ENCODE results near the gene PKNOX1.
"Not testable (repeated sequence)": the region's sequence is repeated elsewhere in the genome, so short reads cannot be mapped to it uniquely, and the experiment has no call there.

Gene PKNOX1

DNA sequence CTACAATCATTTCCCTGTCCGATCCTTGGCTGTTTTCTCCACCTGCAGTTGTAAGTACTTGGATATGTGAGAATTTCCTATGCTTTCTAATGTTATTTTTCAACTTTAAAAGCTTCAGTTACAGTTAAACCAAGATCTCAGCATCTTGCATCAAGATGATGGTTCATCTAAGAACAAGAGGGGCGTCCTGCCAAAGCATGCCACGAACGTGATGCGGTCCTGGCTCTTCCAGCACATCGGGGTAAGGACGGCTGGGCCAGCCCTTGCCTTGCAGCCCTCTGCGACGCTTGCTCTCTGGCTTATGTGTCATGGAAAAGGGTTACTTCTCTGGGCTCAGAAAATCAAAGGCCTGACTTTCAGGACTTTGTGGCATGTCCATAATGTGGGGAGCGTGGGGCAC, 46.8 kb downstream of the PKNOX1 start:
- DNase-seq = no peak

DNA sequence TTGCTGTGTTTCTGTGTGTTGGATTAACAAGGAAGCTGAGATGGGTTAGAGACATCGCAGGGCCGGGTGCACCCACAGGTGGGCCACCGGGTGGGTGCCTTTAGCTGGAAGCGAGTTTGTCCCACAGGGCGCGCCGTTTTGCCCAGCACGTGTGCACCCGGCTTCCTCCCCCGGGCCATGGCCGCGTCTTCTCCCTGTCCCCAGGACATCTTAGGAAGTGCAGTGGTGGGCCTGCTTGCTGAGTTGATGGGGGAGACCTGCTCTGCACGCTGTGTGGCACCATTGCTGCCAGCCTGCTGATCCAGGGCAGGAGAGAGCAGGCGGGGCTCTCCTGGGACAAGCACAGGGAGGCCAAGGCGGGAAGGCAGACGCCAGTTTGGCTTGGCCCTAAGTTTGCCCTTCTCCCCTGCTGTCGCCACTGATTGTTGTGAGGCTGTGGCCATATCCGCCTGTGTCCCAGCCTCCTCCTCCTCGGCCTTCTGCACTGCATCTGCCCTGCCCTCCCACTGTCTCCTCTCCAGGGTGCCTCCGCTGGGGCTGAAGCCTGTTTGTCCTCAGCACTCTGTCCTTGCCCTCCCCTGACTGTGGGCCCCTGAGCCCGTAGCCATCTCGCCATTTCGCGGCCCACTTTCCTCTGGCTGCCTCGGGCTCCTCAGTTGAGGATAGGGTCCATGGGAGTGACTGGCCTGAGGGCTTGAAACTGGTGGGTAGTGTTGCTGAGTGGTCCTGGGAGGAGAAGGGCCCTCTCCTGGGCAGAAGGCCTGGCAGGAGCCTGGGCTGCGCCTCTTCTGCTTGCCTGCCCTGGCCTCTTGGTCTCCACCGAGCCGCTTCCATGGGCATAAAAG, 47.6 kb downstream of the PKNOX1 start:
- DNase-seq = no peak

DNA sequence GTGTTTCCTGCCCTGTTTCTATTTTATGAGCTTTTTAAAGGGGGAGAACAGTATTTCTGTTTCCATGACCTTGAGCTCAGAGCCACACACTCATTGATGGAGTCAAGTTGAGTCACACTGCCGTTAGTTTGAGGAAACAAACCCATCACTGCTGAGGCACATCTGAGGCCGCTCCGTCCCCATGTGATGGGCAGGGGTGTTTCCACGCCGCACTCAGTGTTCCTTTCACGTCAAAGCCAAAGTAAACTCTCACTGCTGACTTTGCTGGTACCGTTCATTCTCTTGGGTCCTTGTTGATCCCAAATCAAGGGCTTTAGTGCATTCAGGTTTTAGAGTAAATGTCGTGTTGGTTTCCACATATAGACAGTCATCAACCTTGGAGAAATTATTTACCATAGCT, 48.8 kb downstream of the PKNOX1 start:
- DNase-seq = no peak

DNA sequence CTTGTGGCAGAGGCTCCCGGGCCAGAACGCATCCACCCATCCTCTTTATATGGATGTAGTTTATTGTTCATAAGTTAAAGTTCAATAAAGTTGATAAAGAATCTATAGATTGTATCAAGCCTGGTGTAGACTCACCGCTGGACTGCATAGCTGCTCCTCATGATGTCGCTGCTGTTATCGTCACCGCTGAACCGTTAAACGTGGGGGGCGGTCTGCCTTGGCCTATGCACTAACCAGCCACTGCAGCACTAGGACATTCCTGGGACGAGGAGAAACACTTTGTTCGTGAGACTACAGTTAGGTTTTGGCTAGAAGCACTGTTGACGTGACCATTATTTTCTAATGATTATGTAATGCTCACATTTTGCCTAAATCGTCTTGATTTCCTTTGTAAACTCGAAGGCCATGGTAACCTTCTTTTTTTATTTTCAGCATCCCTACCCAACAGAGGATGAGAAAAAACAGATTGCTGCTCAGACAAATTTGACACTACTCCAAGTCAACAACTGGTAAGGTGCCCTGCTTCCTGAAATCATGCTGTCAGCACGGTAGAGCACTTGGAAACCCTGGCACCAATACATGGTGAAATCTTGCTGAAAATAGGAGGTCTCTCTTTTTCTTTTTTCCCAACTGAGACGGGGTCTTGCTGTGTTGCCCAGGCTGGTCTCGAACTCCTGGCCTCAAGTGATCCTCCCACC, 50.2 kb downstream of the PKNOX1 start:
- no peak for DNase-seq

DNA sequence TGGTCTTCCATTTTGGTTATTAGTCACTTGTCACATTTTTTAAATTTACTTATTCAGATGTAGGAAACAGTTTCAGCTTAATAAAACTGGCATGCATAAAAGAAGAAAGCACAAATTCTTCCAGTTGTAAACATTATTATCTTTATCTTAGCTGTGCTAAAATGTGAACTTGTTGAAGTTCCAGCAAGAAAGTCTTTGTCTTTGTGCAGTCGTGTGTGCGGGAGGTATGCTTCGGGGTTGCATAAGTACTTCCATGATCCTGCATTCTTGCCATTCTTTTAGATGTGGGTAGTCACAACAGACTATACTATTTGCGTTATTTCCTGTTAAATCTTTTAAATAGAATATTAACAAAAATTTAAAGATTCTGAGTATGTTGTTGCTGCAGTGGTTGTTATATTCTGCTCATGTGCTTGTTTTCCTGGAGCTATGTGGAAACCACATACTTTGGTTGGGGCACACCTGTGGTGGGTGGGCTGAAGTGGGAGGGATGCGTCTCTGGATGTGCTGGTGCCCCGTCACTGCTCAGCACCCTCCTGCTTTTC, 51.3 kb downstream of the PKNOX1 start:
- no peak for DNase-seq

DNA sequence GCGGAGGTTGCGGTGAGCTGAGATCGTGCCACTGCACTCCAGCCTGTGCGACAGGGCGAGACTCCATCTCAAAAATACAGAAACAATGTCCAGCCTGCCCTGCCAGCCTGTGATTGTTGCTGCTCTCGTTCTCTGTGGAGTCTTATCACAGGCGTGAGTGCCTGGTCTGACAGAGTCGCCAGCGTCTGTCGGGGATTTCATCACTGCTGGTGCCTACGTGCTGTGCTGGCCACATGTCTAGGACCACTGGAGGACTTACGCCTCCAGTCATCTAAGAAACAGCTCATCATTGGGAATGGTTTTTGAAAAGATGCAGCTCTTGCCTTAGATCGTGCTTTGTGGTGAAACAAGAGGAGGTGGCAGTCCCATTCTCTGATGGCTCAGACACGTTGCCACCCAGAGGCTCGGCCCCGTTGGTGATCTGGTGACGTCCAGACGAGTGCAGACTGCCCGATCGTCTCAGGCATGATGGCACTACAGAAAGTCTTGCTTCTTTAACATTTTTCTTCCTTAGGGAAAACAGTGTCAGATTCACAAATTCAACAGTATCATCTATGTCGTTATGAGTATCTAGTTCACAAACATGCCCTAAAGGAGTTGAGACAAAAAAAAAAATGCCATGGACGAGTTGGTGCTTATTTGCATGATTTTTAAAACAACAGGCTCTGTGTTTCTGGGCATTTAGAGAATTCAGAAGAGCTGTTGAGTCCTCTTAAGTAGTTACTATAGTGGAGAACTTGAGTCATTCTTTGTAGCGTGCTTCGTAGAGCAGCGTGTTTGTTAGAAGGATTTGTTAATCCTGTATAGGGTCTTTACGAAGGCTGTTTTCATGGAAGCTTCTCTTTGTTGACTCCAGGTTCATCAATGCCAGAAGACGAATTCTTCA, 53.7 kb downstream of the PKNOX1 start:
- no peak for DNase-seq

DNA sequence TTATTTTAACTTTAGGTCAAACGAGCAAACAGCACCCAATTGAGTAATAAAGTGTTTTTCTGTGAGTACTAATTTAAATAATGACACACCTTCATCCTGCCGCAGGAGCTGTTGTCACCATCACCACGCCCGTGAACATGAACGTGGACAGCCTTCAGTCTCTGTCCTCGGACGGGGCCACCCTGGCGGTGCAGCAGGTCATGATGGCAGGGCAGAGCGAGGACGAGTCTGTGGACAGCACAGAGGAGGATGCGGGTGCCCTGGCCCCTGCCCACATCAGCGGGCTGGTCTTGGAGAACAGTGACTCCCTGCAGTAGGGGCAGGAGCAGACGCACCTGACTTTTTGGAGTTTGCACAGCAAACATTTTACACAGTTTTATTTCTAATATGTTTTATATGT, 55.4 kb downstream of the PKNOX1 start:
- DNase-seq = no peak

DNA sequence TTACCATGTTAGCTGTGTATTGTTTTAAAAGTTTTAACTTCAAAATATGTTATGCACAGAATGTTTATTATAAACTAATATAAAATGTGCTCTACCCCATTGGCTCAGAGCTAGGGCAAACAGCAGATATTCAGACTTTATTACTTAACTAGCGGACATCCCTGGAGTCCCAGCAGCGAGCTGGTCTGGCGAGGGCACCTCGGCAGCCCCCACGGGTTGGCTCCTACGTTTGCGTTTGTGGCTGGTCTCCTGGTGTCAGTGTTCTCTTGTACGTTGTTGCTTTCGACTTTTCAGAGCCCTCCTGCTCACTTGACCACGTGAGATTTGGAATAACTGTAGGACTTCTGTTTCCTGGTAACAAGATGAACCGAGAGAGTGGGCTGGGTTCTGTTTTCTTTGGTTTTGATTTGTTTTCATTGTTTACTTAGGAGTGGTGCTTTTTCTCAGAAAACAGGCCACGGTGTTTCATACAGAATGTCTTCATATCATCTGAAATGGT, 56.8 kb downstream of the PKNOX1 start:
- DNase-seq = no peak

DNA sequence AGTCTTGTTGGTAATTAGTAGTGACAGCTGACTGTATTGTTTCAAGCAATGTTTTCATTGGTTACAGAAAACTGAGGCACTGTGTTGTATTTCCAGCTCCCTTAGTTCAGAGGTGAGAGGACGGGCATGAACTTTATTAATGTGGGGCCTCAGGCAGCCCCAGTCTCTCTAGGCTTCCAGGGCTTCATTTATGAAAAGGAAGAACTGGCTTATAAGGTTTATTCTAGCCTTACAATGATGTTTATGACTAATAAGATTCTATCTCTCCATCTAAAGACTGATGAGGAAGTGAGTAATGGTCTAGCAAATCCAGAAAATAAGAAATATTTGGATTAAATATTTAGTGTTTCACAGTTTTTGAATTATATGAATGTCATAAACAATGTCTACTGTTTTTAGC, 59.7 kb downstream of the PKNOX1 start:
- no peak for DNase-seq

DNA sequence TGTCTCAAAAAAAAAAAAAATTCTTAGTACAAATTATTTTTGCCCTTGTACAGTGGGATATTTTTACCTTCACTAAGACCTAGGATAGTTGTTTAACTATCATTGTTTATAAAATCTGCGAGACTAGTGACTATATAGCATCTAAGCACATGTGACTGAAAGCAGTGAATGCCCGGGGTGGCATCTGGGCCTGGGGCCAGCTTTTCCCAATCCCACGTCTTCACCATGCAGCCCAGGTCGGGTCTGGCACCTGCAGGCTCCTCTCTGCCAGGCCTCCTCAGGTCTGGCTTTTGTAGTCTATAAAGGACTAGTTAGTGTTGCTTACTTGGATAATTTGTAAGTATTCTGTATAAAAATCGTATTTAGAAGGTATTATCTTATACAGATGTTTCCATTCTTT, 60.5 kb downstream of the PKNOX1 start:
- DNase-seq = no peak

DNA sequence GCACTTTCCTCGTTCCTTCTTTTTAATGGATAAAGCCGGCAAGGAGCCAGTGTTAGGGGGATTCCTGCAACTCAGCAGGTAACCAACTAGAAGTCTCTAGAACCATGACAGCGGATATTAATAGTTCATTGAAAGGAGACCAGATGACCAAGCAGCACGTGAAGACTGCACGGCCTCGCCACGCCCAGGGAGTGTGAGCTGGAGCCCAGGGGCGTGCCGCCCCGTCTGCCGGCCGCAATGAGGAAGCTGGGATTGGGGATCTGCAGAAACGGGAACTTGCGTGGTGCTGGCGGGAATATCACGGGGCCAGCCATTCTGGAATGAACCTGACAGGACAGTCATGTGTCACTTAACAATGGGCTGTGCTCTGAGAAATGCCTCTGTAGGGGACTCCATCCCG, 62.5 kb downstream of the PKNOX1 start:
- not testable (repeated sequence) for DNase-seq

DNA sequence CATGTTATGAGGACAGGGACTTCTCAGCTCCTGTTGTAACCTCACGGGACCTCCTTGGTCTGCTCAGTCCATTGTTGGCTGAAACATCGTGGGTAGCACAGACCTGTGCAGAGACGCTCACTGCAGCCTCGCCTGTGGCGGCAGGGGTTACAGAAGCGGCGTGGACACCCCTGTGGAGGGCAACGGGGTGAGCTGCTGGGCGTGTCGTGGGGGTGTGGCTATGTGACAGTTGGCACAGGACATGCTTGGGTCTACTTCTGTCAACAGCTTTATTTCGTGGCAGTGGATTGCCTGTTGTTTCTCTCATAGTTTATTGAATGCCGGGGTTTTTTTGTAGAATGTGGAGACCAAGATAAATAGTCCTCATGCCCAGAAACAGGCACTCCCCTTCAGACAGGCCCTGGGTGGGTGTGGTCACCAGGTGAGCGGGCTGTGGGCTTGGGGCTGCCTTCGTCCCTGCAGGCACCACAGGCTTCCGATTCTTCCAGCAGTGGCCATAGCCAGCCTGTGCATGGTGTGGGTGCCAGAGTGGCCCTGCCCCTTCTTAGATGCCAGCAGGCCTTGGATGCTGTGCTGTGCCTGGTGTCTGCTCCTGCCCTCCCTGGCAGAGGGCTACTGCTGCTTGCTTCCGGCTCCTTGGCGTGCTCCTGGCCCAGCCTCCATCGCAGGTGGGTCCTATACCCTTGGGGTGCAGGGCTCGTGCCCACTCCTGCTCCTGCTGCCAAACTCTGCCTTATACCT, 63.7 kb downstream of the PKNOX1 start:
- not testable (repeated sequence) for DNase-seq

DNA sequence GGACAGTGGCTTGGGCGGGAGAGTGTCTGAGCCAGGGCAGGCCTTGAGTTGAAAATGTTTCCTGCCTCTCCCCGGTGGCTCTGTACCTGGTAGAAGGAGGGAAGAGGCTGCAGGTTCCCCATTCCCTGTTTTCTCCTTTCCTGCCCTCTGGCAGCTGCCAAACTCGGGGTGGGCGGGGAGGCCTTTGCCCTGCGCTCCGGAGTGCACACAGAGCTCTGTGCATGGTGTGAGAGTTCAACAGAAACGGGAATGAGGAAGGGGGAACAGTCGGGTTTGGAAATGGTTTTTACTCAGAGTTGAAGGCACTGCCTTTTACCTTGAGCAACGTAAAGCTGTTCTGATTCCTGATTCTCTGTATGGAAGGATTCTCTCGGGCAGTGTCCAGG, 64.3 kb downstream of the PKNOX1 start:
- not testable (repeated sequence) for DNase-seq

DNA sequence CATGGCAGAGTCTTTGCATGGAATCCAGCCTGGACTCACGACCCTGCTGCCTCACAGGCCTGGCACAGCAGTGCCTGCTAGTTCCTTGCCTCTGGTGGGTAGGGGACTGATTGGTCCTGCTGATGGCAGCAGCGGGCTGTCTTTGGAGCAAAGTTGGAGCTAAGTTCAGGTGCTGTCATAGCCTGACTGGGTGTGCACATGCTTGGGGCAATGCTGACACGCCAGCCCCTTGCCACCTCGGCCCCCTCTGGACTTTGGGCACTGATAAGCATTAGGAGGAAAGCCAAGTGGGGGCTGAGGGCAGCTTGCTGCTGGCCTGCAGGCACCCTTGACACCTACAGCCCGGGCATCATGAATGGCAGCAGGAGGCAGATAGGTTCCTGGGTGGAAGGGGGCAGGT, 67.8 kb downstream of the PKNOX1 start:
- not testable (repeated sequence) for DNase-seq

DNA sequence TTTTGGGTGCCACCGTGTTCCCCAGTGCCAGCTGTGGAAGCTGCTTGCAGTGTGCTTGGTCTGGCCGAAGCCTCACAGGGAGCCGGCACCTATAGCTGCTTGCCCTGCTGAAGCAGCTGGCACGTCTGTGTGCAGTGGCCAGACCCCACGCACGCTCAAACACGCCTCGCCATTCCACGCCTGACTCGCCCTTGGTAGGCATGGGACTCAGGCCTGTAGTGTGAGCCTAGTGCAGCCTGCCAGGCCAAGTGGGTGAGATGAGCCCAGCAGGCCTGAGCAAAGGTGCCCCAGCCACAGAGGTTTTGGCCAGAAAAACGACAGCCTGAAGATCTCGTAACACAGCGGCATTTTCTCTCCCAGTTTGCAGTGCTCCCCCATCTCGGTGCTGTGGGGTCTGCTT, 68.9 kb downstream of the PKNOX1 start:
- not testable (repeated sequence) for DNase-seq

DNA sequence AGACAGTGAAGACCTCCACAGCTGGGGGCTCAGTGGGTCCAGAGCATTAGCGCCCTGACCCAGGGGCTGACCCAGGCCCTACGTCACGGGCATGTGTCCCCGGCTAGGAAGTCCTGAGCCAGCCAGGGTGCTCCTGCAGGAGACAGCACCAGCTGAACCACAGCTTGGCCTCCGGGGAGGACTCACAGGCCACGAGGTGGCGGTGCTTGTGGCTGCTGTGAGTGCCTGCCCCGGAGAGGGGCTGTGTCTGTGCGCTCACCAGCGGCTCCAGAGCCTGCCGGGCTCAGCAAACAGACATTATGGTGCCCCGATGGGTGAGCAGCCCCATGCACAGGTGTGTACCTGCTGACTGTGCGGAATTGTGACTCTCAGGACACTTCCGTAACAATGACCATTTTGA, 70.2 kb downstream of the PKNOX1 start:
- not testable (repeated sequence) for DNase-seq

DNA sequence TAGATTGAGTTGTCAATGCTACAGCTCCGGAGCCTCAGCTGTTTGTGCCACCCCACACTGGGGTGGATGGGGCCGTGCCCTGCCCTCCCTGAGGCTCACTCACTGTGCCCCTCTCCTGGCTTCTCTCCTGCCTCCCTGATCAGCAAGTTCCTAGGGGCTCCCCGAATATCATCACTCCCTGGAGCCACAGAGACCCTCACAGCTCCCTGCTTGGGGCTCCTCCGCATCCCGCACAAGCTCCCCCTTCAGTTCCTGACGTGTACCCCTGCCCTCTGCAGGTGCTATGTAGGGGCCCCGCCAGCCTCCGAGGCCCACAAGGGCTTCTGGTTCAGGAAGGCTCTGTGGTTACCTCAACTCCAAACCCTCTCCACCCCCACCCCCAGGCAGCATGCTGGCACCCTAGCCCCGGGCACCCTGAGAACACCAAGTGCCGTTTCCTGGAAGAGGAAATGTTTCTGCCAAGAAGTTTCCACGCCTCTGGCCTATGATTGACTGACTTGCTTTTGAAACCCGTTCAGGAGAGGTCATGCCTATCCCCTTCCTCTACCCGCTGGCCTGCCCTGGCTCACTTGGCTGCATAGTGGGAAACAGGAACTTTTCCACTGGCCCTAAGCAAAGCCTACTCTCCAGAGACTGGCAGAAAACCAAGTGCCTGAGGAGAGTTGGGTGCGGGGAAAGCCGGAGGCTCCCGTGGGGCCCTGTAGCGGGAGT, 71.0 kb downstream of the PKNOX1 start:
- not testable (repeated sequence) for DNase-seq

DNA sequence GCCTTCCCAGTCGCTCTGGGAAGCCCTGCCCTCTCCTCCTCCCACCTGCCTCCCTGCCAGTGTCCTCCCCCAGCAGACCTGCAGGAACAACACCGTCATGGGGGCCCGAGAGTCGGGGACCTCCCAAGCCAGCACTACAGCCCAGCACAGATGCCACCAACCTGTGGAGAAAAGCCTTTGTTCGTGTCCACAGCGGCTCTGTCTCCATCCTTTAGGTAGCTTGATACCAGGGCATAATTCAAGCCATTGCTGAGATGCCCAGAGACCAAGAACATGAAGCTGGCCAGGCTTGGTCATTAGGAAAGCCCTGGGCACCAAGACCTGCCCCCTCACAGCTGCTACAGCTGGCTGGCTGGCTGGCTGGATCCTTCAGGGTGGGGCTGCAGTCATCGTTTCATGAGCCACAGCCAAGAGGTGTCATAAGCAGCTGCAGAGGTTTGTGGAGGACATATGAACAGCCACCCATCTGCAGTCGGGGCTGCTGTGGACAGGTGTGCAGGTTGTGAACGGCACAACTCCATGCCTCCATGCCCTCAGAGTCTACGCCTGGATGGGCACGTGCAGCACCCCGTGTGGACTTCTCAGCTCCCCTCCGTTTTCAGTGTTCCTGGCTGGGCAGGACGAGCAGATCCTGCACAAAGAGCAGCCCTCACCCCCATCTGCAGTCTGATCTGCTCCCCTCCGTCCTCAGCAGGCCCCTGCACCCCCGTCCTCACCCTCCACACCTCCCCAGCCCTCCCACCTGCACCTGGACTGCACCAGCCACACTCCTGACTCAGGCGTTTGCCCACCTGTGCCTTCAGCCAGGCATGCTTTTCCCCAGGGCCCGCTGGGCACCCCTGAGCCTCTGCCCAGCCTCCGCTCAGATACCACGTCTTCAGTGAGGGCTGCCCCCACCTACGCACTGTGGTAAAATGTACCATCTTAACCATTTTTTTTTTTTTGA, 71.8 kb downstream of the PKNOX1 start:
- DNase-seq = not testable (repeated sequence)

DNA sequence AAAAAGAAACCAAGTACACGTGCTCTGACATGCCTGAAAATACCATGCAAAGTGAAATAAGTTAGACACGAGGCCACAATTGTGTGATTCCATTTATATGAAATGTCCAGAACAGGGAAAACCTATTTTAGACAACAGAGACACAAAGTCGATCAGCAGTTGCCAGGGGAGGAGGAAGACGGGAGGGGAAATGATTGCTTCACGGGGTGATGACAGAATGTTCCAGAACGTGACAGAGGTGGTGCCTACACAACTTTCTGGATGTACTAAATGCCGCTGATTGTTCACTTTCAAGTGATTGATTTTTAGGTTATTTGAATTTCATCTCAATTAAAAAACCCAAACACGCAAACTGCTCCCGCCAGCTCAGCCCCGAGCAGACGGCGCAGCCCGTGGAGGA, 78.8 kb downstream of the PKNOX1 start:
- not testable (repeated sequence) for DNase-seq

DNA sequence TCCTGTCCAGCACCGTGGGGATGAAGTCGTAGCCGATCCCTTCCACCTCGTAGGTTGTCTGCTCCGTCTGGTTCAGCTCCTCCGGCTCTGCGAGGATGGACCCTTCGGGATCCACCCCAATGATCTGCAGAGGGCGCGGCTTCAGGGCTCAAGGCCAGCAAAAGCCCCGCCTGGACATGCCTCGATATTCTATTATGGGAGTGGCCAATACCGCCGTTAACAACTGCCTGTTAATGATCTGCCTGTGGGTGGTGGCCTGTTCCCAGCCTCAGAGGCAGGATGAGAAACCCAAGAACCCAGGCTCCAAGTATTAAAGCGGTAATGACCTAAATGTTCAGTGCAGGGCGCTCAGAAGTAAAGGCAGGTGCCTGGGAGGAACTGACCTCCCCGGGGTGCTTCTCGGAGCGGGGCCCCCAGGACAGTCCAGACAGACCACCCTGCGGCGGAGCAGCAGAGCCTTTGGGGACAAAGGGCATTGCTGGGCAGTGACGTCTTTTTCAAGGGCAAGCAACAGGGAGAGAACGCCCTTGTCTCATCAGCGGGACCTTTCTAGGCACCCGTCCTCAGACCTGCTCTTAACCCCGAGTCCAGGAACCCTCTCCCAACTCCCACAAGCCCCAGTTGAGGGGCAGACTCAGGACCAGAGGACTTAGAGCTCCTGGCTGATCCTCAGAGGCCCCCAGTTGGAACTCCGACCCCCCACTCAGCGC, 88.7 kb downstream of the PKNOX1 start:
- not testable (repeated sequence) for DNase-seq

All from COR-L47 (cell line).